DND-41 (cell line): ENCODE measurements around the gene SLC6A12.

ENCODE experiments used
- CTCF ChIP-seq: IDR thresholded peaks from 2 replicates; pipeline ENCODE4 v1.5.1; 2012; ENCODE audit warnings: borderline replicate concordance, low read length, moderate library complexity, mild to moderate bottlenecking; ENCODE audit not compliant: poor library complexity, severe bottlenecking; ENCODE audit errors: extremely low read depth
- EZH2 ChIP-seq: IDR thresholded peaks from 3 replicates; pipeline ENCODE4 v1.6.1; 2012; ENCODE audit warnings: borderline replicate concordance, low read depth, mild to moderate bottlenecking, moderate library complexity, low read length, inconsistent platforms; ENCODE audit not compliant: severe bottlenecking

- no peak for TF ChIP-seq CTCF
- no peak for TF ChIP-seq EZH2
These were observed 24.4 kb downstream of the SLC6A12 start for GRCh38 chr12:189622-189962.
